Panc1 (cell line): Measurements from ENCODE around the gene RIOK3.

Experiments
- CTCF ChIP-seq: fragments of 450-650 bp; IDR thresholded peaks from 2 replicates; pipeline ENCODE4 v1.5.1; 2017; ENCODE audit warnings: mild to moderate bottlenecking
- REST ChIP-seq, 2 experiments: IDR thresholded peaks; 2 replicates each; pipeline ENCODE4 v1.6.1; 2011 to 2012; ENCODE audit warnings: low read depth in 2 of 2, control low read depth in 1 of 2, low read length in 1 of 2, mild to moderate bottlenecking in 1 of 2, moderate library complexity in 1 of 2; ENCODE audit not compliant: insufficient read depth in 1 of 2

GRCh38 chr18:23495723-23496440, 42.8 kb downstream of the RIOK3 start:
- TF ChIP-seq CTCF = no peak
- no peak for TF ChIP-seq REST (IDR thresholded peaks at IDR 0.05; ENCODE audit: insufficient read depth in 1 of 2, low read depth in 2 of 2, low read length in 1 of 2)
